PFSK-1 (cell line): ENCODE results near the gene TP53I11. TPM values are rescaled to one million over a fixed set of nuclear protein-coding genes. Genes with fewer than 3 reads are reported as not detected.

ENCODE experiments used
- FOXP2 ChIP-seq: optimal IDR thresholded peaks from 2 replicates; pipeline ENCODE3; 2011; ENCODE audit warnings: borderline replicate concordance, control low read depth, inconsistent platforms; ENCODE audit not compliant: insufficient read depth; ENCODE audit errors: extremely low read length, extremely low read depth
- POLR2AphosphoS5 ChIP-seq: IDR thresholded peaks from 2 replicates; pipeline ENCODE4 v1.6.1; 2012; ENCODE audit warnings: low read depth, mild to moderate bottlenecking, control low read depth, low read length, moderate library complexity
- SIN3A ChIP-seq: IDR thresholded peaks from 2 replicates; pipeline ENCODE4 v1.6.1; 2012; ENCODE audit warnings: mild to moderate bottlenecking, low read length, moderate library complexity, borderline replicate concordance; ENCODE audit not compliant: insufficient read depth
- TAF1 ChIP-seq: IDR thresholded peaks from 2 replicates; pipeline ENCODE4 v1.6.1; 2012; ENCODE audit warnings: low read length, control low read depth, borderline replicate concordance; ENCODE audit not compliant: insufficient read depth
- polyA plus RNA-seq: library from polyadenylated mRNA; unstranded; fragments of >200 nt; gene quantifications from one replicate; pipeline ENCODE4 v1.2.1, GENCODE V29; 2012; ENCODE audit warnings: low read depth, missing spikeins; ENCODE audit not compliant: insufficient read length
- TF ChIP-seq, protein P1 (sequence below), 2 experiments: IDR thresholded peaks; 2 replicates each; pipeline versions ENCODE4 v1.6.1 to v1.8.0; 2011 to 2012; ENCODE audit warnings: low read depth in 2 of 2, low read length in 2 of 2, control low read depth in 1 of 2, inconsistent platforms in 1 of 2, mild to moderate bottlenecking in 1 of 2, moderate library complexity in 1 of 2; ENCODE audit not compliant: insufficient read depth in 1 of 2

TP53I11 gene, protein sequence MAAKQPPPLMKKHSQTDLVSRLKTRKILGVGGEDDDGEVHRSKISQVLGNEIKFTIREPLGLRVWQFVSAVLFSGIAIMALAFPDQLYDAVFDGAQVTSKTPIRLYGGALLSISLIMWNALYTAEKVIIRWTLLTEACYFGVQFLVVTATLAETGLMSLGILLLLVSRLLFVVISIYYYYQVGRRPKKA
- 30.7 TPM for polyA plus RNA-seq

DNA sequence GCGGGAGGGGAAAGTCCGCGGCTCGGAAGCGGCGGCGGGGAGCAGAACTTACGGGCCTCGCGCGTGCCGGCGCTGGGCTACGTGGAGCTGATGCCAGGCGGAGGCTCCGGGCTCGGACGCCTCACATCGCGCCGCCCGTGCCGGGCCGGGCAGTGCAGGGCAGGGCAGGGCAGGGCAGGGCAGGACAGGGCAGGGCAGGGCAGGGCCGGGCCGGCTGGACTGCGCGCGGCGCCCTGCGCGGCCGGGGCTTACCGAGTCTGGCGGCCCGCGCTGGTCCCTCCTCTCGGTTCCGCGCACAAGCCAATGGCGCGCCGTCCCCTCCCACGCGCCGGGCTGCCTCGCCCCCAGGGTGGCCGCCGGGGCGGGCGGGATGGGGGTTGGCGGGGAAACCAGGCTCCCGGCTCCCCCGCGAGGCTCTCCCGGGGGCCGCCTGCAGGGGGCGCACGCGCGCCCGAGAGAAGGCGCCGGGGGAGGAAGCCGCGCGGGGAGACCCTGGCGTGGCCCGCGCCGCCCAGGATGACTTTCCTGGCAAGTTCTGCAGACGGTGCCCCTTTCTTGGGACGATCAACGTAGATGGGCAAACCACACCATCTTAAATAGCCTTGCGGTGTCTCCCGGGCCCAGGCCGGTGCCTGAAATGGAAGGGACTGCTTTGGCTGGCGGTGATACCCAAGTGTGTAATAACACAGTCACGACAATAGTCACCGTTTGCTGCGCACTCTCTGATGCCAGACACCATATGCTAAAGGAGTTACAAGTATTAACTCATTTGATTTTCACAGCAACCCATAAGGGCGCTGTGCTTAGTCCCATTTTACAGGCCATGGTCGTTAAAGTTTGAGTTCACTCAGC lies at the start of gene TP53I11:
TP53I11 (minus strand) TSS at position 259 of the 852 bp plus-strand sequence. CDS start 12,548 bp downstream, outside the sequence.
- TF ChIP-seq FOXP2 = no peak
- TF ChIP-seq SIN3A = no peak
- TF ChIP-seq, protein P1, sequence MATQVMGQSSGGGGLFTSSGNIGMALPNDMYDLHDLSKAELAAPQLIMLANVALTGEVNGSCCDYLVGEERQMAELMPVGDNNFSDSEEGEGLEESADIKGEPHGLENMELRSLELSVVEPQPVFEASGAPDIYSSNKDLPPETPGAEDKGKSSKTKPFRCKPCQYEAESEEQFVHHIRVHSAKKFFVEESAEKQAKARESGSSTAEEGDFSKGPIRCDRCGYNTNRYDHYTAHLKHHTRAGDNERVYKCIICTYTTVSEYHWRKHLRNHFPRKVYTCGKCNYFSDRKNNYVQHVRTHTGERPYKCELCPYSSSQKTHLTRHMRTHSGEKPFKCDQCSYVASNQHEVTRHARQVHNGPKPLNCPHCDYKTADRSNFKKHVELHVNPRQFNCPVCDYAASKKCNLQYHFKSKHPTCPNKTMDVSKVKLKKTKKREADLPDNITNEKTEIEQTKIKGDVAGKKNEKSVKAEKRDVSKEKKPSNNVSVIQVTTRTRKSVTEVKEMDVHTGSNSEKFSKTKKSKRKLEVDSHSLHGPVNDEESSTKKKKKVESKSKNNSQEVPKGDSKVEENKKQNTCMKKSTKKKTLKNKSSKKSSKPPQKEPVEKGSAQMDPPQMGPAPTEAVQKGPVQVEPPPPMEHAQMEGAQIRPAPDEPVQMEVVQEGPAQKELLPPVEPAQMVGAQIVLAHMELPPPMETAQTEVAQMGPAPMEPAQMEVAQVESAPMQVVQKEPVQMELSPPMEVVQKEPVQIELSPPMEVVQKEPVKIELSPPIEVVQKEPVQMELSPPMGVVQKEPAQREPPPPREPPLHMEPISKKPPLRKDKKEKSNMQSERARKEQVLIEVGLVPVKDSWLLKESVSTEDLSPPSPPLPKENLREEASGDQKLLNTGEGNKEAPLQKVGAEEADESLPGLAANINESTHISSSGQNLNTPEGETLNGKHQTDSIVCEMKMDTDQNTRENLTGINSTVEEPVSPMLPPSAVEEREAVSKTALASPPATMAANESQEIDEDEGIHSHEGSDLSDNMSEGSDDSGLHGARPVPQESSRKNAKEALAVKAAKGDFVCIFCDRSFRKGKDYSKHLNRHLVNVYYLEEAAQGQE (IDR thresholded peaks at IDR 0.05; ENCODE audit: insufficient read depth in 1 of 2, low read depth in 2 of 2, low read length in 2 of 2) = no peak
- no peak for TF ChIP-seq TAF1
- no peak for TF ChIP-seq POLR2AphosphoS5

DNA sequence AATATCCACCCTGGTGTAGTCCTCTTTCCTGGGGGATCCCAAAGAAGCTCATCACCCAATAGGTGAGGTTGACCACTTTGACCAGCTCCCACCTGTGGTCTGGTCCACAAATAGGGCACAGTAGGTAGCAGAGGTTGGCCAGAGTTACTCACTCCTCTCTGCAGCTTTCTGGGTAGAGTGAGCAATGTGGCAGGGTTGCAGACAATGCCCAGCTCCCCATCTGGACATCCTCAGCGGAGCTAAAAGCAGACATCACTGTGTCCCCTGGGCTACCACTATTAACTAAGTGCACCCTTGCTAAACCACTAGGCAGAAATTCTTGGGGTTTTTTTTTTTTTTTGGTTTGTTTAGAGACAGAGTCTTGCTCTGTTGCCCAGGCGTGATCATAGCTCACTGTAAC lies 48.4 kb upstream of the TP53I11 start:
- TF ChIP-seq TAF1 (no peak), SIN3A (no peak), POLR2AphosphoS5 (no peak), FOXP2 (no peak)
- TF ChIP-seq, protein P1 (IDR thresholded peaks at IDR 0.05; ENCODE audit: insufficient read depth in 1 of 2, low read depth in 2 of 2, low read length in 2 of 2) = no peak

GRCh38 chr11:44998051-44998450 lies 47.4 kb upstream of the TP53I11 start:
- no peak for TF ChIP-seq POLR2AphosphoS5

DNA sequence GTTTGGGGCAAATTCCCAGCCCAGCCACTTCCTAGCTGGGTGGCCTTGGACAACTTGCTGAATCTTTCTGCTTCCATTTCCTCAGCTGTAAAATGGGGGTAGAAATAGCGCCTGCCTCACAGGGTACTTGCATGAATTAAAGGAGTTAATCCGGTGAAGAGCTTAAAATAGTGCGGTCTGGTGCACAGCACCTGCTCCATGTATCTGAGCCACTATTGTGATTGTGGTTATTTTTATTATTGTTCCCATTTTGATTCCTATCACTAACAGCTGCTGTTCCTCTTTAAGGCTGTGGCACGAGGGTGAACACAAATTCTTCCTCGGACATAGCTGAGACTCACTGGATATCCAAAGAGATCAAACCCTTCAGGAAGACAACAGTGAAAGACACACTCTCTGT lies 46.9 kb upstream of the TP53I11 start:
- TF ChIP-seq, protein P1 (IDR thresholded peaks at IDR 0.05; ENCODE audit: insufficient read depth in 1 of 2, low read depth in 2 of 2, low read length in 2 of 2) = no peak
- no peak for TF ChIP-seq SIN3A
- no peak for TF ChIP-seq POLR2AphosphoS5

DNA sequence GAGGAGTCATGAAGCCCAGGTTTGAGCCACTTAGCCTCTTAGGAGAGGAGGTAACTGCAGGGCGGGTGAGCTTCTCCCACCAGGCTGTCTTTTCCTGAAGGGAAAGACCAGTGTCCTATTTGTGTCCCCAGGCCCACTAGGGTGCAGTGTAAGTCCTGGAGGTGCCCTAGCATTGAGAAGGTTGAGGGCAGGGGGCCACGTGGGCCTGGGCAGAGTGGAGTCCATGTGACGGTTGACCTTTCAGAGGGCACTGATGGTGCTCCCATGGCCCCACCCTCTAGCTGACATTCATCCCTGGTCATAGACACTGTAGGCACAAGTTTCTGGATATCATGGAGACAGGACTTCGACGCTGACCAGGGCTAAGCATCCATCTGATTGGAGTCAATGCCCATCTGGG lies 44.1 kb upstream of the TP53I11 start:
- TF ChIP-seq SIN3A = no peak
- TF ChIP-seq, protein P1 (IDR thresholded peaks at IDR 0.05; ENCODE audit: insufficient read depth in 1 of 2, low read depth in 2 of 2, low read length in 2 of 2) = no peak
- no peak for TF ChIP-seq TAF1
- TF ChIP-seq FOXP2 = no peak
- no peak for TF ChIP-seq POLR2AphosphoS5
